Measurements from ENCODE around the gene DISC1.

DNA sequence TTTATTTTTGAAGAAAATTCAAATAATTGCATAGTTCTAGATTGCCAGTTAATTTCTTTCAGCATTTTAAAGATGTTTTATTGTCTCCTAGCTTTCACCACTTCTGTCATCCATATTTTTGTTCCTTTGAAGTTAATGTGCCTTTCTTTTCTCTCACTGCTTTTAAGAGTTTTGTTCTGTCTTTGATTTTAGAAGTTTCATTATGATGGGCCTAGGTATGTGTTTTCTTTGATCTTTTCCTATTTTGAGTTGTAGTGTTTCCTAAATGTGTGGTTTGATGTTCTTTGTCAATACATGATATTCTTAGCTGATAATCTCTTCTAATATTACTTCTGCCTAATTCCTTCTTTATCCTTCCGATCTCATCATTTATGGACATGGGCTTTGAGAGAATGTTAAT, 378.7 kb downstream of the DISC1 start:
- TF ChIP-seq, protein P1, sequence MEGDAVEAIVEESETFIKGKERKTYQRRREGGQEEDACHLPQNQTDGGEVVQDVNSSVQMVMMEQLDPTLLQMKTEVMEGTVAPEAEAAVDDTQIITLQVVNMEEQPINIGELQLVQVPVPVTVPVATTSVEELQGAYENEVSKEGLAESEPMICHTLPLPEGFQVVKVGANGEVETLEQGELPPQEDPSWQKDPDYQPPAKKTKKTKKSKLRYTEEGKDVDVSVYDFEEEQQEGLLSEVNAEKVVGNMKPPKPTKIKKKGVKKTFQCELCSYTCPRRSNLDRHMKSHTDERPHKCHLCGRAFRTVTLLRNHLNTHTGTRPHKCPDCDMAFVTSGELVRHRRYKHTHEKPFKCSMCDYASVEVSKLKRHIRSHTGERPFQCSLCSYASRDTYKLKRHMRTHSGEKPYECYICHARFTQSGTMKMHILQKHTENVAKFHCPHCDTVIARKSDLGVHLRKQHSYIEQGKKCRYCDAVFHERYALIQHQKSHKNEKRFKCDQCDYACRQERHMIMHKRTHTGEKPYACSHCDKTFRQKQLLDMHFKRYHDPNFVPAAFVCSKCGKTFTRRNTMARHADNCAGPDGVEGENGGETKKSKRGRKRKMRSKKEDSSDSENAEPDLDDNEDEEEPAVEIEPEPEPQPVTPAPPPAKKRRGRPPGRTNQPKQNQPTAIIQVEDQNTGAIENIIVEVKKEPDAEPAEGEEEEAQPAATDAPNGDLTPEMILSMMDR (IDR thresholded peaks at IDR 0.05) = no peak
- TF ChIP-seq POLR2A (IDR thresholded peaks at IDR 0.05) = no peak
